ENCODE data around the gene CCND3. TPM values are rescaled to one million over a fixed set of nuclear protein-coding genes. Genes with fewer than 3 reads are reported as not detected.

CCND3 gene
- total RNA-seq, 2 experiments from 2014 or later, result 441 to 462 TPM

- Mint-ChIP-seq H3K9me3 (ENCODE audit: insufficient read depth) (no peaks in the 10 kb centered on the region), H3K27me3 (ENCODE audit: low read depth) (no peaks in the 10 kb centered on the region), H3K4me1 (ENCODE audit: low read depth) (peaks cover 52% of the 10 kb centered on the region), H3K4me3 (peak within 1 kb of the TSS; percentile 98), H3K27ac (peak within 1 kb of the TSS; percentile 98), H3K36me3 (ENCODE audit: low read depth) (peaks cover 29% of the 10 kb centered on the region)
- DNase-seq (peak; percentile 95), ATAC-seq (peak; percentile 90)
- POLR2A ChIA-PET, result interaction anchor here (0.9 to 6.5 kb wide), 19 partner anchors 8 to 136 kb away, joined by 3 to 99 read pairs (median 5); partner anchors contain the start of gene TOMM6
- CTCF ChIA-PET, result interaction anchor here (0.6 to 6.2 kb wide), 43 partner anchors 8 to 831 kb away, joined by 3 to 232 read pairs (median 5); partner anchors contain the start of genes CCND3, TAF8, TOMM6 and USP49
Measured at GRCh38 chr6:41920921-41921711, 20.5 kb downstream of the CCND3 start, which contains the start of the genes BYSL and MED20. Gene BYSL (plus strand): TSS chr6:41921499. CDS start chr6:41921563, 64 bp downstream. Gene MED20 (minus strand): TSS chr6:41921139. CDS start chr6:41921018, 121 bp downstream.

- H3K4me3 Mint-ChIP-seq, result no peak overlapping the region
- ChIA-PET POLR2A (no interaction called here), CTCF (interaction anchor here (0.9 kb wide), 1 partner anchor 22 kb away, joined by 4 read pairs; no protein-coding TSS in a partner anchor)
- H3K27ac Mint-ChIP-seq, result no peak overlapping the region
- DNase-seq (no peak), ATAC-seq (no peak)
- H3K36me3 Mint-ChIP-seq (ENCODE audit: low read depth), result peaks cover 32% of the 10 kb centered on the region
- H3K4me1 Mint-ChIP-seq (ENCODE audit: low read depth), result peaks cover 37% of the 10 kb centered on the region
- H3K9me3 Mint-ChIP-seq (ENCODE audit: insufficient read depth), result no peaks in the 10 kb centered on the region
- no peaks in the 10 kb centered on the region for H3K27me3 Mint-ChIP-seq (ENCODE audit: low read depth)
Measured at GRCh38 chr6:41917528-41917927, 24.1 kb downstream of the CCND3 start.

GRCh38 chr6:41914869-41915530 is 26.6 kb downstream of the CCND3 start:
- no peak for ATAC-seq
- no peaks in the 10 kb centered on the region for H3K9me3 Mint-ChIP-seq (ENCODE audit: insufficient read depth)
- peak overlapping the region; percentile 43 for H3K27ac Mint-ChIP-seq
- no peaks in the 10 kb centered on the region for H3K27me3 Mint-ChIP-seq (ENCODE audit: low read depth)
- ChIA-PET CTCF (interaction anchor here (1.1 to 2.9 kb wide), 5 partner anchors 10 to 129 kb away, joined by 3 to 12 read pairs (median 4); no protein-coding TSS in a partner anchor), POLR2A (interaction anchor here (0.9 to 1.2 kb wide), 2 partner anchors 10 to 136 kb away, joined by 3 read pairs; partner anchors contain the start of gene TAF8)
- H3K4me1 Mint-ChIP-seq (ENCODE audit: low read depth), result peaks cover 24% of the 10 kb centered on the region
- peaks cover 42% of the 10 kb centered on the region for H3K36me3 Mint-ChIP-seq (ENCODE audit: low read depth)
- H3K4me3 Mint-ChIP-seq, result no peak overlapping the region
- no peak for DNase-seq

GRCh38 chr6:41914343-41914742 is 27.3 kb downstream of the CCND3 start:
- H3K4me3 Mint-ChIP-seq, result no peak overlapping the region
- no peaks in the 10 kb centered on the region for H3K27me3 Mint-ChIP-seq (ENCODE audit: low read depth)
- ATAC-seq (no peak), DNase-seq (no peak)
- H3K4me1 Mint-ChIP-seq (ENCODE audit: low read depth), result peaks cover 20% of the 10 kb centered on the region
- H3K36me3 Mint-ChIP-seq (ENCODE audit: low read depth), result peaks cover 44% of the 10 kb centered on the region
- CTCF ChIA-PET, result interaction anchor here (1.3 to 2.9 kb wide), 2 partner anchors 11 to 130 kb away, joined by 4 to 12 read pairs; no protein-coding TSS in a partner anchor
- H3K27ac Mint-ChIP-seq, result no peak overlapping the region
- POLR2A ChIA-PET, result interaction anchor here (1.2 kb wide), 1 partner anchor 11 kb away, joined by 3 read pairs; no protein-coding TSS in a partner anchor
- no peaks in the 10 kb centered on the region for H3K9me3 Mint-ChIP-seq (ENCODE audit: insufficient read depth)

- Mint-ChIP-seq H3K4me3 (no peak overlapping the region), H3K4me1 (ENCODE audit: low read depth) (peaks cover 13% of the 10 kb centered on the region), H3K27me3 (ENCODE audit: low read depth) (no peaks in the 10 kb centered on the region), H3K36me3 (ENCODE audit: low read depth) (peaks cover 57% of the 10 kb centered on the region), H3K27ac (peak overlapping the region; percentile 15), H3K9me3 (ENCODE audit: insufficient read depth) (no peaks in the 10 kb centered on the region)
- DNase-seq, result no peak
- ChIA-PET CTCF (interaction anchor here (0.9 to 1.6 kb wide), 4 partner anchors 11 to 134 kb away, joined by 3 to 7 read pairs (median 5); partner anchors contain the start of genes BYSL and MED20), POLR2A (interaction anchor here (0.6 kb wide), 1 partner anchor 266 kb away, joined by 3 read pairs; no protein-coding TSS in a partner anchor)
- ATAC-seq, result no peak
Measured at GRCh38 chr6:41909727-41910126, 31.9 kb downstream of the CCND3 start.

GRCh38 chr6:41901882-41902519 is 39.6 kb downstream of the CCND3 start:
- peak; percentile 72 for DNase-seq
- H3K27ac Mint-ChIP-seq, result no peak overlapping the region
- ChIA-PET POLR2A (interaction anchor here (1.7 kb wide), 1 partner anchor 19 kb away, joined by 4 read pairs; the partner anchor contains the start of genes BYSL and MED20), CTCF (interaction anchor here (1.0 to 3.9 kb wide), 5 partner anchors 13 to 142 kb away, joined by 4 to 39 read pairs (median 6); partner anchors contain the start of genes BYSL and MED20)
- peak; percentile 73 for ATAC-seq
- peaks cover 24% of the 10 kb centered on the region for H3K4me1 Mint-ChIP-seq (ENCODE audit: low read depth)
- H3K36me3 Mint-ChIP-seq (ENCODE audit: low read depth), result peaks cover 30% of the 10 kb centered on the region
- no peaks in the 10 kb centered on the region for H3K27me3 Mint-ChIP-seq (ENCODE audit: low read depth)
- no peaks in the 10 kb centered on the region for H3K9me3 Mint-ChIP-seq (ENCODE audit: insufficient read depth)
- no peak overlapping the region for H3K4me3 Mint-ChIP-seq

- POLR2A ChIA-PET, result interaction anchor here (1.7 kb wide), 1 partner anchor 20 kb away, joined by 4 read pairs; the partner anchor contains the start of genes BYSL and MED20
- no peak for ATAC-seq
Measured at GRCh38 chr6:41900861-41901260, 40.7 kb downstream of the CCND3 start.

GRCh38 chr6:41896281-41896680 is 45.3 kb downstream of the CCND3 start:
- ATAC-seq, result no peak
- no peaks in the 10 kb centered on the region for H3K27me3 Mint-ChIP-seq (ENCODE audit: low read depth)
- POLR2A ChIA-PET, result interaction anchor here (0.7 to 3.3 kb wide), 11 partner anchors 9 to 154 kb away, joined by 3 to 15 read pairs (median 6); partner anchors contain the start of genes BYSL, MED20, TAF8 and TOMM6
- H3K9me3 Mint-ChIP-seq (ENCODE audit: insufficient read depth), result no peaks in the 10 kb centered on the region
- CTCF ChIA-PET, result interaction anchor here (0.7 to 4.0 kb wide), 12 partner anchors 11 to 319 kb away, joined by 3 to 44 read pairs (median 5); partner anchors contain the start of genes BYSL, MED20, TAF8 and TOMM6
- H3K36me3 Mint-ChIP-seq (ENCODE audit: low read depth), result peaks cover 2% of the 10 kb centered on the region
- H3K27ac Mint-ChIP-seq, result peak overlapping the region; percentile 78
- no peak for DNase-seq
- no peak overlapping the region for H3K4me3 Mint-ChIP-seq
- peaks cover 17% of the 10 kb centered on the region for H3K4me1 Mint-ChIP-seq (ENCODE audit: low read depth)

More at GRCh38 chr6:41900861-41901260, 40.7 kb downstream of the CCND3 start:
- CTCF ChIA-PET, result interaction anchor here (0.8 to 2.7 kb wide), 4 partner anchors 20 to 143 kb away, joined by 3 to 24 read pairs (median 4); partner anchors contain the start of genes BYSL, MED20 and TOMM6
- no peak overlapping the region for H3K4me3 Mint-ChIP-seq
- H3K27me3 Mint-ChIP-seq (ENCODE audit: low read depth), result no peaks in the 10 kb centered on the region
- H3K4me1 Mint-ChIP-seq (ENCODE audit: low read depth), result peaks cover 32% of the 10 kb centered on the region
- no peaks in the 10 kb centered on the region for H3K9me3 Mint-ChIP-seq (ENCODE audit: insufficient read depth)
- H3K36me3 Mint-ChIP-seq (ENCODE audit: low read depth), result peaks cover 21% of the 10 kb centered on the region
- DNase-seq, result no peak
- H3K27ac Mint-ChIP-seq, result no peak overlapping the region

GRCh38 chr6:41895300-41896233 is 46.0 kb downstream of the CCND3 start, which contains the start of gene USP49:
Gene USP49 (minus strand): TSS chr6:41895375. CDS start chr6:41806983, 88,392 bp downstream.
- ATAC-seq, result peak; percentile 97
- Mint-ChIP-seq H3K27me3 (ENCODE audit: low read depth) (no peaks in the 10 kb centered on the region), H3K27ac (peak within 1 kb of the TSS; percentile 78), H3K4me1 (ENCODE audit: low read depth) (peaks cover 17% of the 10 kb centered on the region), H3K9me3 (ENCODE audit: insufficient read depth) (no peaks in the 10 kb centered on the region), H3K4me3 (no peak within 1 kb of the TSS), H3K36me3 (ENCODE audit: low read depth) (no peaks in the 10 kb centered on the region)
- DNase-seq, result peak; percentile 94
- CTCF ChIA-PET, result interaction anchor here (0.7 to 4.0 kb wide), 14 partner anchors 14 to 319 kb away, joined by 3 to 44 read pairs (median 5); partner anchors contain the start of genes BYSL, MED20, TAF8 and TOMM6
- POLR2A ChIA-PET, result interaction anchor here (0.7 to 3.3 kb wide), 13 partner anchors 8 to 155 kb away, joined by 3 to 15 read pairs (median 5); partner anchors contain the start of genes BYSL, MED20, TAF8 and TOMM6
